ENCODE results near the gene MPLKIP.

- TF ChIP-seq CTCF (IDR thresholded peaks at IDR 0.05) = no peak
- no peak for TF ChIP-seq POLR2AphosphoS5 (IDR thresholded peaks at IDR 0.05)
Measured at GRCh38 chr7:40151504-40151903, 17.1 kb upstream of the MPLKIP start.
